ENCODE measurements around the gene NDUFS6.

The NDUFS6 gene

GRCh38 chr5:1755321-1755949 is 45.8 kb upstream of the NDUFS6 start:
- no peak overlapping the region for H3K27ac ChIP-seq
- H3K36me3 ChIP-seq = no peaks in the 10 kb centered on the region
- peaks cover 0 to 13% of the 10 kb centered on the region in 2 donors for H3K27me3 ChIP-seq
- intact Hi-C loops (cut with DNase I; ENCODE audit: low total_unique reads) = no loop called here
- H3K4me3 ChIP-seq = no peak overlapping the region
- no peak for TF ChIP-seq CTCF (IDR thresholded peaks at IDR 0.05)
- H3K9me3 ChIP-seq = no peaks in the 10 kb centered on the region
- no peaks in the 10 kb centered on the region for H3K4me1 ChIP-seq
- DNase-seq = peak in 1 of 2 donors; percentile 18

- no peak for DNase-seq
Observed at GRCh38 chr5:1756481-1756880, 44.7 kb upstream of the NDUFS6 start.

GRCh38 chr5:1757511-1757910 is 43.7 kb upstream of the NDUFS6 start:
- Histone ChIP-seq H3K4me1 (no peaks in the 10 kb centered on the region), H3K27me3 (peaks cover 0 to 13% of the 10 kb centered on the region in 2 donors), H3K36me3 (no peaks in the 10 kb centered on the region), H3K4me3 (no peak overlapping the region), H3K27ac (no peak overlapping the region), H3K9me3 (no peaks in the 10 kb centered on the region)
- TF ChIP-seq CTCF (IDR thresholded peaks at IDR 0.05) = no peak
- intact Hi-C loops (cut with DNase I; ENCODE audit: low total_unique reads) = no loop called here
- peak in 1 of 2 donors; percentile 11 for DNase-seq

More at GRCh38 chr5:1756481-1756880, 44.7 kb upstream of the NDUFS6 start:
- H3K9me3 ChIP-seq = no peaks in the 10 kb centered on the region
- no peak overlapping the region for H3K4me3 ChIP-seq
- intact Hi-C loops (cut with DNase I; ENCODE audit: low total_unique reads) = no loop called here
- H3K36me3 ChIP-seq = no peaks in the 10 kb centered on the region
- no peak overlapping the region for H3K27ac ChIP-seq
- no peak for TF ChIP-seq CTCF (IDR thresholded peaks at IDR 0.05)
- H3K27me3 ChIP-seq = peaks cover 0 to 19% of the 10 kb centered on the region in 2 donors
- no peaks in the 10 kb centered on the region for H3K4me1 ChIP-seq

- Histone ChIP-seq H3K4me3 (no peak overlapping the region), H3K9me3 (no peaks in the 10 kb centered on the region), H3K27me3 (peaks cover 0 to 22% of the 10 kb centered on the region in 2 donors), H3K27ac (no peak overlapping the region), H3K36me3 (no peaks in the 10 kb centered on the region), H3K4me1 (no peaks in the 10 kb centered on the region)
- DNase-seq = no peak
- intact Hi-C loops (cut with DNase I; ENCODE audit: low total_unique reads) = no loop called here
- TF ChIP-seq CTCF (IDR thresholded peaks at IDR 0.05) = no peak
Observed at GRCh38 chr5:1758574-1758973, 42.6 kb upstream of the NDUFS6 start.

GRCh38 chr5:1759378-1759970 is 41.7 kb upstream of the NDUFS6 start:
- H3K27me3 ChIP-seq = peaks cover 0 to 29% of the 10 kb centered on the region in 2 donors
- no peak overlapping the region for H3K4me3 ChIP-seq
- intact Hi-C loops (cut with DNase I; ENCODE audit: low total_unique reads) = no loop called here
- no peaks in the 10 kb centered on the region for H3K9me3 ChIP-seq
- H3K27ac ChIP-seq = no peak overlapping the region
- no peak for TF ChIP-seq CTCF (IDR thresholded peaks at IDR 0.05)
- peak in 1 of 2 donors; percentile 38 for DNase-seq
- no peaks in the 10 kb centered on the region for H3K36me3 ChIP-seq
- H3K4me1 ChIP-seq = no peaks in the 10 kb centered on the region
